Stimulated activated CD8-positive, alpha-beta memory T cell treated with anti-CD3 and anti-CD28 coated beads, Interleukin-7, amount 100 ng/mL, for 48 hours (primary cell): ENCODE results near the gene YAF2.

Experiments used
- DNase-seq, 2 donors: peaks; one replicate each; pipeline ENCODE4 v3.0.0-alpha.2; 2020; ENCODE audit warnings: low read depth in 1 of 2; ENCODE audit errors: extremely low read depth in 1 of 2

The YAF2 gene

DNA sequence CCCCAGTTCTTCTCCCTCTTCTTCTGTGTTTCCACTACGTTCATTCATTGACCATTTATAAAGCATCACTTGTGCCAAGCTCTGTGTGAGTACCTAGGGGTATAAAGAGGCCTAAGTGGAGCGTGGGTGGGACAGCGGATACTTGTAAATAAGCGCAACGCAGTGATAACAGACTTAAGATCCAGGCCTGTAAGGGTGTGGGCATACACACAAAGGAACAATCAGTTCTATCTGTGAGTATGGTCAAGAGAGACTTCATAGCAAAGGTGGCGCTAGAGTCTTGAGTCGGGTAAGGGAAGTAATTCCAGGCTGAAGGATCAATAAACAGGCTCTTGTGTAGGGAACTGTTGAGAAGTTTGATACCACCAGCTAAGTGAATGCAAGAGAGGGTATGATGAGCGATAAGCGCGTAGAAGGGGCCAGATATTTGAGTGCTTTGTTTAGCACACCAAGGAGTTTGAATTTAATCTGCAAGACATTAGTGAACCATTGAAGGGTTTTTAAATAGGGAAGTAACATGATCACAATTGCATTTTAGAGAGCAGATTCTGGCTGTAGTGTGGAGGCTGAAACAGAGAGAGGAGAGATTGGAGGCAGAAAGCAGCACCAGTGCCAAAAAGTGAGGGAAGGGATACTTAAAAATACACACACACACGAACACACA lies 92.4 kb downstream of the YAF2 start:
- DNase-seq: no peak

- no peak for DNase-seq
Observed at GRCh38 chr12:42145197-42145549, 92.9 kb downstream of the YAF2 start.

- DNase-seq: peak; percentile 75 to 78
Observed at GRCh38 chr12:42144408-42145196, 93.4 kb downstream of the YAF2 start, which contains the start of gene GXYLT1. Gene GXYLT1, minus strand, starts transcription at chr12:42144874. Its CDS starts 228 bp downstream, at chr12:42144646.

DNA sequence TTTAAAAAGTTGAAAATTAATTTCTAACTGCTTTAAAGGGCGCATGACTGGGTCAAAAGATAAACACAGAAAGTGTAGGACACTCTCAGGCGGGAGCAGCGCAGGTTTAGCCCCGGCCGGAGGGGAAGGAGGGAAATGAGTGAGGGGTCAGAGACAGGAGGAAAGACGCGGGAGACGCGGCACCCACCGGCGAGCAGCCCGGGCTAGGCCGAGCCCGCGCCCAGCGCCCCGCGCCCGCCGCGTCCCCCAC lies 94.0 kb downstream of the YAF2 start:
- DNase-seq: no peak

- no peak for DNase-seq
Observed at GRCh38 chr12:42143452-42144157, 94.4 kb downstream of the YAF2 start.

GRCh38 chr12:42141981-42142606 lies 96.0 kb downstream of the YAF2 start:
- no peak for DNase-seq

- DNase-seq: no peak
Observed at GRCh38 chr12:42140901-42141300, 97.1 kb downstream of the YAF2 start.

GRCh38 chr12:42135259-42135814 lies 102.7 kb downstream of the YAF2 start:
- no peak for DNase-seq

DNA sequence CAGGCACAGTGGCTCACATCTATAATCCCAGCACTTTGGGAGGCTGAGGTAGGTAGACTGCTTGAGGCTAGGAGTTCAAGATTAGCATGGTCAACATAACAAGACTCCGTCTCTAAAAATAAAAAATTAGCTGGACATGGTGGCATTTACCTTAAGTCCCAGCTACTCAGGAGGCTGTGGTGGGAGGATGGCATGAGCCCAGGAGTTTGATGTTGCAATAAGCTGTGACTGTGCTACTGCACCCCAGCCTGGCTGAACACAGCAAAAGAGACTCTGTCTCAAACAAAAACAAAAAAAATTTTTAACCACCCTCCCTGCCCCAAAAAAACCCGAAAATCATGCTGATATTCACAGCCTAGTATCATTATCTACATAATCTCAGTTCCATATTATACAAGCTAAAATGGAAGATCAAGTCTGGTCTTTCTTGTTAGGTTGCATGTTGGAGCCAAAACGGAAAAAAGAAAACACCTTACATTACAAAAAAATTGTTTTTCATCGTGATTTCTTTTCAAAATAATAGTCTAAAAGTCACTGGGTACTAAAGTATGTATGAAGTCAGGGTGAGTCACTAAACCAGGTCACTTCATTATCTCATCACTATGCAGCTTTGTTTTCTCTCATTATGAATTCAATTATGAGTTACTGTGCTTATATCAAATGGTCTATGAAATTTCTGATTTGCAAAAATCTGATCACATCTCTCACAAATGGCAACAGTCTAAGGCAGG lies 107.2 kb downstream of the YAF2 start:
- no peak for DNase-seq

DNA sequence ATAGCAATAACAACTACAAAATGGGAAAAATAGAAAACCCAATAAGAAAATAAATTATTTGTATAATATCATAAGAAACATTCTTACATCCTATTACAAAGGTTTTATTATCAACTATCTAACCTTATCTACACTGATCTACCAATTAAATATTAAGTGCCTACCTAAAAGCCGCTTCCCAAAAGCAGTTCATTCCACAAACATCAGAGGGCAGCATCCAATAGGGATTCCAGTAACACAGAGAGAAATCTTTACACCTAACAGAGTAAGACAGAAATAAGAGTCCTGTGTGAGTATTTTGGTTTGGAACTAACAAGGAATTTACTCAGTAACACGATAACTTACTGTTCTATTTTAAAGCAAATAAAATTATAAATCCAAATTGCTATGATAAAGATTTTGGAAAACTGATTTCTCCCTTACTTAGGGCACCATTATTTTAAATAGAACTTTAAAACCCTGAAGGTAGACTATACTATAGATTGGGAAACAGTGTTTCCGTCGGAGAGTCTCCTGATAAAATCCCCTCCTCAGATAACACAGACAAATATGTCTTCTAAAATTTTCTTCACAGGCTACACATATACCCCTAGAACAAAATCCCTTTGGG lies 108.3 kb downstream of the YAF2 start:
- DNase-seq: no peak

DNA sequence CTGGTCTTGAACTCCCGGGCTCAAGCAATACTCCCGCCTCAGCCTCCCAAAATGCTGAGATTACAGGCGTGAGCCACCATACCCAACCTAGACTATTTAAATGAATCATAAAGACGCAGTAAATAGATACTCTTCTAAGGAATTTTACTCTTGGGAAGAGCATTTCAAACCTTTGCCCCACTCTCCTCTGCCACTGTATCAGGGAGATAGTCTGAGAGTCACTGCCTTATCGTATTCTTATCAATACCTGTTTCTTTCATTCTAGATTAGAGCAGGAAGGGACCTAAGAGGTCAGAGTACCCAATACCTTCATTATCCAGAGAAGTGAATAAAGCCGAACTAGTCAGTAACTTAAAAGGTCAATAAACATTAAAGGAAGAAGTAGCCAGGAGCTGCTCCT lies 109.2 kb downstream of the YAF2 start:
- no peak for DNase-seq

DNA sequence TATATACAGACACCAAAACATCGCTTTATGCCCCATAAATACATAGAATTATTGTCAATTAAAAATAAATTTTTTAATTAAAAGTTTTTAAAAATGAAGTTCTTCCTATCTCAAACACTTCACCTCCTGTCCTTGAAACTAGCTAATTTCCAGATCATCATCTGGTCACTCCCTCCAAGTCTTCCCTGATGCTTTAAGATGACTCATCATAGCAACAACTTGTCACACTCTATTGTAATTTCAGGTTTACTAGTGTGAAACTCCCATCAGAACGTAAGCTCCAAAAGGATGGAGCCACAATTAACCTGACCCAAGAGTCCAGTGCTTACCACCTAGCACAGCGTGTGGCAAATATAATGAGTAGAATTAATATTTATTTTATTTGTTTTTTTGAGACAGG lies 109.7 kb downstream of the YAF2 start:
- DNase-seq: no peak

DNA sequence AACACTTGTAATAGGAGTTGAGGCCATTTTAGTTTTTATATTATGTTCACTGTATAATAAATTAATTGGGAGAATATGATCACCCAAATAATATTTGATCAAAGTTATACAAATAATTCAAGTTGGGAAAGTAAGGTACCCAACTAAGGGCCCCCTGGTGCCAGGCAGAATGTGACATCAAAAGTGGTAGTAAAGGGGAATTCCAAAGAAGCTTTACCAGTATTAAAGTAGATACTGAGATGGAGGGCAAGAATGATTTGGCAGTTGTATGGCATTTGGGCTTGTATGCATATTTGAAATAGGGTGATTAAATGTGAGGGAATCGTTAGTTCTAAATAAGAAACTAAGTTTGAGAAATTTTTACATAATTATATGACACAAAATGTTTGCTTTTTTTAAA lies 111.1 kb downstream of the YAF2 start:
- DNase-seq: no peak

DNA sequence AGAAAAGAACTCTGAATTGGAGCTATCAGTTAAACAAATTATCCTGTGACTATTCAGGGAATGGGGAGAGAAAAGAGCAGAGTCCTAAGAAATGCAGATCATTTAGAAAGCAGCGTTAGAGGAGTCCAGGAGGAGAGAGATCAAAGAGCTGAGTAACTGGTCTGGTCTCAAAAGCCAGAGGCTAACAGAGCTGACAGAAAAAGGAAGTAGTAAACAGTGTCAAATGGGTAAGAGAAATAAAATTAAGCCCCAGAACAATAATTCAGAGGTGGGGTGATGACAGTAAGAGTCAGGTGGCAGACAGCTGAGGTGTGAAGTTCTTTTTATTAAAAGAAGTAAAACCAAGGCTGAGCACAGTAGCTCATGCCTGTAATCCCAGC lies 112.7 kb downstream of the YAF2 start:
- DNase-seq: no peak

- no peak for DNase-seq
Observed at GRCh38 chr12:42124764-42125387, 113.2 kb downstream of the YAF2 start.

GRCh38 chr12:42119085-42119633 lies 118.9 kb downstream of the YAF2 start:
- no peak for DNase-seq

DNA sequence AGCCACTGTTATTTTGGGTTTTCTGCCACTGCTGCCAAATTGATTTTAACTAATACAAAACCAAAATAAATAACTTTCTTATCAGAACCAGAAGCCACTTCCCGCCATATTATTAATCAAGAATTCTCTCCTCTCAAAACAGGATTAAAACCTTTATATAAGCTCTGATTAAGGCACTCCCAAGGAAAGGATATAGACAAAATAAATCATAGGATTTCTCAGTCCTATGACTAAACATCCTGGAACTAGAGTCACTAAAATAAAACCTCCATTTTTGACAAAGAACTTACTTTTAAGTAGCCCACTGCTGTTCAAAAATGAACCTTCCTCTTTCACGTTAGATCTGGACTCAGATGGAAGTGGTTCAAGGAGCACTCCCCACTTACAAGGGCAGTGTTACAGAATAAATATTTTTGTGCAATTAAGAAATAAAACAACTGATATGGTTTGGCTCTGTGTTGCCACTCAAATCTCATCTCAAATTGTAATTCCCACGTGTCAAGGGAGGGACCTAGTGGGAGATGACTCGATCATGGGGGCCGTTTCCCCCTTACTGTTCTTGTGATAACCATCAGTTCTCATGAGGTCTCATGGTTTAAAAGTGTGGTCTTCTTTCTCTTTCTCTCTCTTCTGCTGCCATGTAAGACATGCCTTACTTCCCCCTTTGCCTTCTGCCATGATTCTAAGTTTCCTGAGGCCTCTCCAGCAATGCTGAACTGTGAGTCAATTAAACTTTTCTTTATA lies 119.7 kb downstream of the YAF2 start:
- no peak for DNase-seq

DNA sequence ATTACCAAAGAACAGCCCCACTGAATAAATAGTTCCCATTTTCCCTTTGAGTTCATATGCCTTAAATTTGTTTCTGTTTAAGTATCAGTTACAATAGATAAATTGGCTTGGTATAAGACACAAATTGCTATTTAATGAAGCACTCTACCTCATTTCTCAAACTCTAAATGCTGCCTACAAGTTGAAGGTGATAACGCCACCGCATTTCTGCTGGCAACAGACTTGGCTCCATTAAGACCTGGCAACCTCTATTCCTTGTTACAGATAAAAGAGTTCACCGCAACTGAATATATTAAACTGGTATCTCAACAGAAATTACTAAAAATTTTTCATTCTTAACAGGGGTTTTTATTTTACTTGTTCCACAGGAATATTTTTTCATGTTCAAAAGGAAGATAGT lies 129.0 kb downstream of the YAF2 start:
- no peak for DNase-seq
